ENCODE measurements around the gene CNOT4. TPM values are rescaled to one million over a fixed set of nuclear protein-coding genes. Genes with fewer than 3 reads are reported as not detected.
A peak's percentile ranks its signal among the peaks of the same experiment; 100 is the strongest.
"Not testable (repeated sequence)": the region's sequence is repeated elsewhere in the genome, so short reads cannot be mapped to it uniquely, and the experiment has no call there.

CNOT4 gene
- total RNA-seq, 1 donor from 2014 or later = 14.4 TPM

- DNase-seq (ENCODE audit: low spot score) = no peak
These were observed 50.8 kb downstream of the CNOT4 start for GRCh38 chr7:135459076-135459475.

- no peak for DNase-seq (ENCODE audit: low spot score)
These were observed 55.8 kb downstream of the CNOT4 start for GRCh38 chr7:135454060-135454459.

- no peak for DNase-seq (ENCODE audit: low spot score)
These were observed 60.5 kb downstream of the CNOT4 start for GRCh38 chr7:135449436-135449835.

DNA sequence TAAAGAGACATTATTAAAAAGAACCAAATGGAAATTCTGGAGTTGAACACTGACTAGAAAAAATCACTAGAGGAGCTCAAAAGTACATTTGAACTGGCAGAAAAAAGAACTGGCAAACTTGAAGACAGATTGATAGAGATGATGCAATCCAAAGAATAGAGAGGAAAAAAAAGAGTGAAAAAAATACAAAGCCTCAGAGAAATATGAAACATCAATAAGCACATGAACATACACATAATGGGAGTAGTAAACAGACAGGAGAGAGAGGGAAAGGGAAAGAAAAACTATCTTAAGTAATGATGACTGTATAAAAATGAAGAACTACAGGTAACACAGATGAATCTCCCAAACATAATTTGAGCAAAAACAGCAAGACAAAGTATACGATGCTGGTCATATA, 61.1 kb downstream of the CNOT4 start:
- DNase-seq (ENCODE audit: low spot score) = no peak

DNA sequence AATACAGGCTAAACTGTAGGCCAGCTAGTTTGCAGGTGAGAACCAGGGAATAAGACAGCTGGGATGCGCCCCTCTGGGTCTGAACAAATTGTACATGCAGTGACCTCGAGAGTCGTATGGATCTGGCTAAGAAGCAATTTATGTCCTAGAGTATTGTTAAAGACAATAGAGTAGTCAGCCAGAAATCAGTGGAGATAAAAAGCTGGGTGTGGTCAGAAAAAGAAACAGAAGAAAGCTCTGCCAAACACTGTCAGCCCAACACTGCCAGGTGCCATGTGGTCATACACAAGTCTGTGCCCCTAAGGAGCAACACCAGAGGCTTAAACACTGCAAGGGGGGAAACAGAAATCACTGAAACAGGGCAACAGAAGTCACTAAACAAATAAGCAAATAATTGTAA, 62.2 kb downstream of the CNOT4 start:
- DNase-seq (ENCODE audit: low spot score) = no peak

DNA sequence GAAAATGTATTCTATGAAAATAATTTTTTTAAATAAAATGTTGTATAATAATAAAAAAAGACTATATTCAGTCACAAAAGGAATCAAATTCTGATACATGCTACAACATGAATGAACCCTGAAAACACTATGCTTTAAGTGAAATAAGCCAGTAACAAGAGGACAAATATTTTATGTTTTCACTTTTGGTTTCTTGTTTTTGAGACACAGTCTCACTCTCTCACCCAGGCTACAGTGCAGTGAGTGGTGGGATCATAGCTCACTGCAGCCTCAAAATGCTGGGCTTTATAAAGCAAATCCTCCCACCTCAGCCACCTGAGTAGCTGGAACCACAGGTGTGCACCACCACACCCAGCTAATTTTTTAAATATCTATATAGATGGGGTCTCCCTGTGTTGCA, 64.2 kb downstream of the CNOT4 start:
- DNase-seq (ENCODE audit: low spot score) = no peak

DNA sequence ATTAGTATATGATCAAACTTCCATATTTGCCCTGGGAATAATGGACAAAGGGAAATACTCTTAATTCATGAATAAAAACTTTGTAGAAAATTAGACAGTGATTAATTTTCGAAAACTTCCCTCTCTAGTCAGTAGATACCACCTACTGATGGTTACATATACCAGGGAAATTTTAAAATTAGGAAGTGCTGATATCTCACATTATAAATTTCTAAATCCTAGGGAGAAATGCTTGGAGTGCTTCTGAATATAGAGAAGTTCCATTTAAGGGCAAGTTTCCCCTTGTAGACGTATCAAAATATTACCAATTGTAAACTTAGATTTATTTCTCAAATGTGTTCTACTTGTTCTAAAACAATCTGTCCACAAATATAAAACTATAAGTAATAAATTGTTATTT, 64.6 kb downstream of the CNOT4 start:
- not testable (repeated sequence) for DNase-seq (ENCODE audit: low spot score)

DNA sequence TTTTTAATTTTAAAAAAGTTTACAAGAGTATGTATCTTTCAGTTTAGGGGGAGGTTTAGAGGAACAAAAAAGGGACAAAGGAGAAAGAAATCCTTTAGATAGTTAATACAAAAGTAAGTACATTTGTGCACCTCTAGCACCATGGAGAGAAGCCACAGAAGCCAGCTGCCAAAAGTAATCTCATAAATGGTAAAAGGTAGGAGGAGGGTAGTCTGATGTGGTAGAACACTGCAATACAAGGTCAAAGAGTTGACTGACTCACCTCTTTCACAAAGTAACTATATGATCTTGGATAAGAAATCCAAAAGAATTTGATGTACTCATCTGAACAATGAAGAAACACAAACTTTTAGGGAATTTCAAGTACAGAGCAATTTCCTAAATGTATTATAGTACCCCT, 68.1 kb downstream of the CNOT4 start:
- DNase-seq (ENCODE audit: low spot score) = no peak

- no peak for DNase-seq (ENCODE audit: low spot score)
These were observed 75.9 kb downstream of the CNOT4 start for GRCh38 chr7:135434047-135434446.

GRCh38 chr7:135430626-135431025, 79.3 kb downstream of the CNOT4 start:
- no peak for DNase-seq (ENCODE audit: low spot score)

DNA sequence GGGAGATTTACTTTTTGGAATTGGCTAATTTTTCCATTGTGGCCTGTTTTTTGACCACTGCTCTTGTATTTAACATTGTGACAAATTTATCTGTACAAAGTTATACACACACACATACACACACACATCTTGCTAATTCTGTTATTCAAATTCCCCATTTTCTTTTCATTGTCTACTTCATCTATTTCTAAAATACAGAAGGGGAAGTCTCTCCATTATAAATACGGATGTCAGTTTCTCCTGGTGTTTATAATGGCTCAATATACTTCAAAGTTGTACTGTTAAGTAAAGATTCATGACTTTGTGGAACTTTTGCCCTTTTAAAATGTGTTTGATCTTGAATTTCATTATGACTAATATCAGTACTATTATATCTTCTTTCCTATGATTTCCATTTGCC, 81.0 kb downstream of the CNOT4 start:
- DNase-seq (ENCODE audit: low spot score) = no peak

GRCh38 chr7:135428011-135428410, 81.9 kb downstream of the CNOT4 start:
- no peak for DNase-seq (ENCODE audit: low spot score)

GRCh38 chr7:135427166-135427565, 82.7 kb downstream of the CNOT4 start:
- no peak for DNase-seq (ENCODE audit: low spot score)

DNA sequence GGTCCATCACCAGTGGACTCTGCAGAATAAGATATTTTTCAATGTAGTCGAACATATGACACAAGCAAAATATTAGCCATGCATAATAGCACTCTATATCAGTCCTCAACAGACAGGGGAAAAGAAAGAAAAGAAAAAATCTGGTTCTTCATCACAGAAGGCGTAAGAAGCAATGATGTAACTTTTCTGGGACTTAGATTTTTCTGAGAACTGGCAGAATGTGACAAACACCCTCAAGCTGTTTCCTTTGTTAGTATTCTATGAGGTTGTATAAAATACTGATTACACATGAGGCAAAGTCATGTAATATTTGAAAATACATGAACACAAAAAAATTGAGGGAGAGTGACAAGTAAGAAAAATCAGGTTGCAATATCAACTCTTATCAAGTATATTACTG, 84.9 kb downstream of the CNOT4 start:
- no peak for DNase-seq (ENCODE audit: low spot score)

DNA sequence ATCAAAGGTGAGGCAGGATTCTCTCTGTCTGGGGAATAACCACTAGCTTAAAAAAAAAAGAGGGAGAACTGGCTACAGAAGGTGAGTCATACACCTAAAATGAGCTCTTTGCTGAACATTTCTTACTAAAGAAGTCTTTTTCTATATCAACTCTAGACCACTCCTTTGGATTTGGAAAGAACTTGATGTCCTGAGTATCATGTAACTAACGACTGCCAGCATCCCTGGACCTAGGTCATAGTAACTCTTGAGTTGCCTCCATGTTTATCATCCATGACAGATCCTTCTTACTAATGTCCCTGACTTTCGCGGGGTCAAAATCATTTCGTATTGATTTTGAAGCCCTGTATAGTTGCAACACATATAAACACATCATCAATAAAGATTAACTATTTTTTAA, 89.1 kb downstream of the CNOT4 start:
- DNase-seq (ENCODE audit: low spot score) = no peak

DNA sequence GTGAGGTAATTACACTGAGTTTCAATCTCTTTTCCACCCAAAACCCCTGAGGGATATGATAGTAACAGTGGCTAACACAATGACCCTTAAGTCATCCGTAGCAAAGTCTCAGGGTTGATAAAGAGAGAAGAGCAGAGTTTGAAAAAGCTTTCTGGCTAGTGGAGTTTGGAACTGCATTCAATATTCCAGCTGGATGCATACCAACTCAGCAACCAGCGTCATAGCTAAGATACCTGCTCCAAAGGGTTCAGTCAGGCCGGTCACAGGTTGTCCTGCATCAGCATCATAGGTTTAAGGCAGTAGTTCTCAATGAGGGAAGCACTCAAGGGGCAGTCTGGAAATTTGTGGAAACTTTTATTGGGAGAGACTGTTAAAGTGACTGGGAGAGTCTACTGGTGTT, 93.5 kb downstream of the CNOT4 start:
- no peak for DNase-seq (ENCODE audit: low spot score)

- peak; percentile 11 for DNase-seq (ENCODE audit: low spot score)
These were observed 95.0 kb downstream of the CNOT4 start for GRCh38 chr7:135414850-135415439.

DNA sequence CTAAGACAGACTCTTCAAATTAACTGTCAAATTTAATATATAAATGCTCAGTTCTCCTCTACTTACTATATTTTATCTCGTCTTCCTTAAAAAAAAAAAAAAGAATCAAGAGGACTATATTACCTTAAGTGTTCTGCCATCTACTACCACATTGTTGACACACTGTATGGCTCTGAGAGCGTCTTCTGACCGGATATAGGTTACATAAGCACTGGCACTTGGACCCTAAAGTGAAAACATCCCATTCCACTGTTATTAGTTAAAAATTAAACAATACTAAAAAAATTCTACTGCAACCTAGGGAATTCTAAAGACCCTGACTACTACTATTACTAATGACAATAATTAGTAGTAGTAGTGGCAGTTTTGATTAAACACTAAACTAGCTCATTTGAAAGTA, 95.7 kb downstream of the CNOT4 start:
- no peak for DNase-seq (ENCODE audit: low spot score)

DNA sequence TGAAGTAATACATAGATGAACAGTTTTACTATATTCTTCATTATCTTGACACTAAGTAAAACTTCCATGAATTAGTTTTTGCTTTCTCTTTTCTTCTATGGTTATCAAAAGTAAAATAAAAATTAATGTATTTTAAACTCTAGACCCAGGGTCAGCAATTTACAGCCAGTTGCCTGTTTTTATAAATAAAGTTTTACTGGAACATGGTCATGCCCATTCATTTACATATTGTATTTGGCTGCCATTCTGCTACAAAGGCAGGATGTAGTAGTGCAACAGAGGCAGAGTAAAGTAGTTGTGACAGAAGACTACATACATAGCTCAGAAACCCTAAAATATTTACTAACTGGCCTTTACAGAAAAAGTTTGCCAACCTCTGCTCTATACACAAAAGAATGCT, 98.8 kb downstream of the CNOT4 start:
- no peak for DNase-seq (ENCODE audit: low spot score)

DNA sequence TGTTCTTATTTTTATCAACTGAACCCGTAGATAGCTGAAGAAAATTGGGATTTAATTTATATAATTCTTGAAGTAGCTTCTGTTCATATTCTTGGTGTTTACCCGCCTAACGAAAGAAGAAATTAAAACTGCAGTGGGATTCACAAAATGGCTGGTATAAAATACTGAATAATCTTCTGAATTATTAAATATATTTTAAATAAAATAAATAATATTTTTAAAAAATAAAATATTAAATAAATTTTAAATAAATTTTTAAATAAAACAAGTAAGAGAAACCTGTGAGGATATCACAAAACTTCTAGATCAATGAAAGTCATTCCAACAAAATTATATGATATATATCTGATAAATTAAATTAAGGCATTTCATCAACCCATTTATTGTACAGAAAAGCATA, 99.4 kb downstream of the CNOT4 start:
- no peak for DNase-seq (ENCODE audit: low spot score)

DNA sequence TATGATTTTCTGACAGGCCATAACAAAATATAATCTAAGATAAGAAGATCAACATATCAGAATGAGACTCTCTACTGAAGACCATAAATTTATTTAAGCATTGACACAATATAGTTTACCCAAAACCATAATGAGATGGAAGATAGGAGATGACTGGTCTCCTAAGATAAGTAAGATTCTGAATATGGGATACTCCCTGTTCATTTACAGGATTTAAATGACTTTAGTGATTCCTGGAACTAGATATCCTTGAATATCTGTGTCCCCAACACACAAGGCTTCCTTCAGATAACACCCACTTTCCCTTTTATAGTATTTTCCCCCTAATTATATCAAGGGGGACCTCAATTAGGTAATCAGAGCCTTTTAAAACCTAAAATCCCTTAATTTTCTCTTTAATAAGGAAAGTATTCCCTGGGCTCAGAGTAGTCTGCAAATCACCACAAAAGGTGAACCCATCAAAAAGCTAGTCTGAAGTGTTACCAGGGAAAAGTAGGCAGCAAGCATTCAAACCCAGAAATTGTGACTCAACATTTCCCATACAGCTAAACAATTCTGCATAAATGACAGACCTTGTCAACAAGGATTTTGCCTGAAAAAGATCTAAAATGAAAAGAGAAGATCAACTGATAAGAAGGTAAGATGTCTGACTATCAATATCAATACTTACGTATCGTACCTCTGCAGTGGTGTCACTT, 99.9 kb downstream of the CNOT4 start:
- no peak for DNase-seq (ENCODE audit: low spot score)

DNA sequence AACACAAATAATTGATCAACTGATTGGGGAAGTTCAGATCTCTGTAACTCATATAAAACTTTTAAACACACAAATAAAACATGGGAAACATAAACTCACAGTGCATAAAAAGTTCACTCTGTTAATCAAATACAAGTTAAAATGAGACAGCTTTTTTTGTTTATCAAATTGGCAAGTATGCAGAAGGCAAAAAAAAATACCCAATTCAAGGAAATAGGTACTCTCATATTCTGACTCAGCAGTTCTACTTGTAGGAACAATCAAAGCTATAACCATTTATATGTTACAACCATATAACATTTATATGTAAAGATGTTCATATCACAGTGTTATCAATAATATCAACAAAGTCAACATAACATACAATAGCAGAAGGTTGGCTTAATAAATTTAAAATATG, 102.0 kb downstream of the CNOT4 start:
- no peak for DNase-seq (ENCODE audit: low spot score)

GRCh38 chr7:135406918-135407317, 103.0 kb downstream of the CNOT4 start:
- DNase-seq (ENCODE audit: low spot score) = no peak

DNA sequence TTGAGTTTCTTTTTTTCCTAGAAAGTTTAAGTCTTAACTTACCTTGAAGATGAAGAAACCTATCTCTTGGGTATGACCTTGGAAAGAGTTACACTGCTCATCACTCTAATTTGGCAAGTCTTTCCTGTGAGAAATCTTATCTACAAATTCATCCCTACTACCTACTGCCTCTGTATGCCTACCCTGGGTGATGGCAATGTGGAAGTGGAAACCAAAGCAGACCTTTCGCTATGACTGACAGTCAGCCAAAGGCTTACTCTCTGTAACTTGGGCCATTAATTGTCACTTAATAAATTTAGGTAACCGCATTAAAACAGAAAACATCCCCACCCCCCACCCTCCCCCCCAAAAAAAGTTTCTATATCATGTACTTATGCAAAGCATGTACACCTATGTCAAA, 103.9 kb downstream of the CNOT4 start:
- DNase-seq (ENCODE audit: low spot score) = no peak

All from umbilical cord (tissue), 2 donors.